Lower lobe of right lung (tissue), 2 donors: ENCODE results near the gene GLIS1. TPM values are rescaled to one million over a fixed set of nuclear protein-coding genes. Genes with fewer than 3 reads are reported as not detected.

Experiments used
- ATAC-seq, 2 donors: fragments of 200-7000 bp; cut with Tn5 transposase; one replicate each; pipeline ENCODE4 v1.9.1; 2020 to 2022; ENCODE audit warnings: mild to moderate bottlenecking in 2 of 2, moderate library complexity in 2 of 2
- DNase-seq: peaks from one replicate; pipeline ENCODE4 v3.0.0-alpha.2; 2020
- H3K27ac ChIP-seq: fragments of 200-600 bp; one replicate; pipeline ENCODE4 v1.8.0; 2022
- H3K27me3 ChIP-seq: fragments of 200-600 bp; one replicate; pipeline ENCODE4 v1.8.0; 2022; ENCODE audit warnings: low read depth
- H3K36me3 ChIP-seq: fragments of 200-600 bp; one replicate; pipeline ENCODE4 v1.8.0; 2022; ENCODE audit warnings: mild to moderate bottlenecking
- H3K4me1 ChIP-seq: fragments of 200-600 bp; one replicate; pipeline ENCODE4 v1.8.0; 2022
- H3K4me3 ChIP-seq: fragments of 200-600 bp; one replicate; pipeline ENCODE4 v1.8.0; 2022; ENCODE audit warnings: mild to moderate bottlenecking
- H3K9me3 ChIP-seq: fragments of 200-600 bp; one replicate; pipeline ENCODE4 v1.8.0; 2022
- CTCF ChIP-seq: fragments of 200-600 bp; IDR thresholded peaks from one replicate; pipeline ENCODE4 v1.8.0; 2022; ENCODE audit warnings: antibody characterized with exemption, mild to moderate bottlenecking
- intact Hi-C: fragments of 100-400 bp; cut with DNase I; formaldehyde crosslinking; loops from one replicate; pipeline ENCODE4 v1.11.0; 2022
- total RNA-seq: library from RNA; stranded (reverse); fragmentation: NEBNext Ultra II Directional; extraction: Animal tissue kit (Norgen Biotek cat#: 25700); gene quantifications from one replicate; pipeline ENCODE4 v1.2.1, GENCODE V29; 2021
- donor health status: DM: no; HTN: yes; CAD: no; lungs with severe emphysema.

The GLIS1 gene
- total RNA-seq, 1 donor from 2014 or later: not detected

GRCh38 chr1:53771648-53772047 is 32.7 kb upstream of the GLIS1 start:
- no peaks in the 10 kb centered on the region for H3K4me1 ChIP-seq
- H3K27ac ChIP-seq: no peak overlapping the region
- intact Hi-C loops: no loop called here
- H3K9me3 ChIP-seq: no peaks in the 10 kb centered on the region
- H3K36me3 ChIP-seq: peaks cover 24% of the 10 kb centered on the region
- H3K4me3 ChIP-seq: no peak overlapping the region
- DNase-seq (no peak), ATAC-seq (no peak)
- no peaks in the 10 kb centered on the region for H3K27me3 ChIP-seq
- no peak for TF ChIP-seq CTCF

- Histone ChIP-seq H3K9me3 (no peaks in the 10 kb centered on the region), H3K36me3 (peaks cover 24% of the 10 kb centered on the region), H3K27ac (no peak overlapping the region), H3K4me1 (no peaks in the 10 kb centered on the region), H3K4me3 (no peak overlapping the region), H3K27me3 (no peaks in the 10 kb centered on the region)
- DNase-seq (no peak), ATAC-seq (no peak)
- intact Hi-C loops: no loop called here
- no peak for TF ChIP-seq CTCF
Measured at GRCh38 chr1:53769780-53770179, 30.8 kb upstream of the GLIS1 start.

DNA sequence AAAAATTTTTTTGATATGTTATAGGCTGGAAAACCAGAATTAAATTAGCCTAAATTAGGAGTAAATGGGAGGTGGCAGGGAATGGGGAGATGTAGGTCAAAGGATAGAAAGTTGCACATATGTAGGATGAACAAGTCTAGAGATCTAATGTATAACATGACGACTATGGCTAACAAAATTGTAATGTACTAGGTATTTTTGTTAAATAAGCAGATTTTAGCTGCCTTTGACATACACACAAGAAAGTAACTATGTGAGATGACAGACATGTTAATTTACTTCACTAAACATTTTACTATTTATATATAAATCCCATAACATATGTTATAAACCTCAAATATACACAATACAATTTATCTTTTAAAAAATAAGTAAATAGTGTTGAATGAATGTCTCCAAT is 30.2 kb upstream of the GLIS1 start:
- no peak for TF ChIP-seq CTCF
- H3K36me3 ChIP-seq: peaks cover 24% of the 10 kb centered on the region
- no peaks in the 10 kb centered on the region for H3K4me1 ChIP-seq
- DNase-seq: no peak
- no peak overlapping the region for H3K27ac ChIP-seq
- ATAC-seq: no peak
- no peaks in the 10 kb centered on the region for H3K9me3 ChIP-seq
- no peaks in the 10 kb centered on the region for H3K27me3 ChIP-seq
- H3K4me3 ChIP-seq: no peak overlapping the region
- intact Hi-C loops: no loop called here

GRCh38 chr1:53766831-53767405 is 28.0 kb upstream of the GLIS1 start:
- Histone ChIP-seq H3K4me3 (no peak overlapping the region), H3K36me3 (peaks cover 19% of the 10 kb centered on the region), H3K4me1 (no peaks in the 10 kb centered on the region), H3K9me3 (no peaks in the 10 kb centered on the region), H3K27me3 (no peaks in the 10 kb centered on the region), H3K27ac (no peak overlapping the region)
- ATAC-seq: no peak
- no peak for TF ChIP-seq CTCF
- no peak for DNase-seq
- intact Hi-C loops: no loop called here

DNA sequence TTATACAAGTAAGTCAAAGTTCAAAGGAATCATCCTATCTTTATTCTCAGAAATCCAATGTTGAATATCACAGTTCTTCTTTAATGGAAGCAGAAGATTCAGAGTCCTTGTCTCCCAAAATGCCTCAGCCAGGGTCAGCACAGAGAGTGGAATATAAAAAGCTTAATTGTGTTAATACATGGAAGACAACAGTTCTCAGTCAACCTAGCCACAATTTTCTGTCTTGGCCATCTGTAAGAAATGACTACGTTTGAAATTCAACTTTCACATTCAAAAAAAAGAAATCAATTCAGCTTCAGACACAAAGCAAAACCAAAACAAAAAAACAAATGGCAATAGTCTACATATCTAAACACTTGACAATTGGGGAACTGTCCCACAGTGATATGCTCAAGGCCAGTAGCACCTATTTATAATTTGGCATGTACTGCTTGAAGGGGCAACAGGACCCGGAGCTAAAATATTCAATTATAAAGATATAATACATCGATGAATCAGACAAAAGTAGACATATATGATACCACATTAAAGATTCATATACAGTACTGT is 27.3 kb upstream of the GLIS1 start:
- no peak overlapping the region for H3K27ac ChIP-seq
- intact Hi-C loops: no loop called here
- no peak for TF ChIP-seq CTCF

More for the DNA sequence above, 27.3 kb upstream of the GLIS1 start:
- ATAC-seq (no peak), DNase-seq (no peak)
- Histone ChIP-seq H3K4me1 (no peaks in the 10 kb centered on the region), H3K36me3 (peaks cover 13% of the 10 kb centered on the region), H3K4me3 (no peak overlapping the region), H3K9me3 (no peaks in the 10 kb centered on the region), H3K27me3 (no peaks in the 10 kb centered on the region)
